ENCODE measurements around the gene NDST1. TPM values are rescaled to one million over a fixed set of nuclear protein-coding genes. Genes with fewer than 3 reads are reported as not detected.

The NDST1 gene
- total RNA-seq, 2 experiments from 2014 or later, result 1.1 to 1.6 TPM

- DNase-seq, result no peak
- POLR2A ChIA-PET, result no interaction called here
- H3K4me1 ChIP-seq (ENCODE audit: insufficient read depth, low read length), result no peaks in the 10 kb centered on the region
- no peak overlapping the region for H3K27ac ChIP-seq (ENCODE audit: low read depth in 1 of 2, low read length in 2 of 2)
- CTCF ChIA-PET, result no interaction called here
- no peak overlapping the region for H3K27ac Mint-ChIP-seq
- H3K36me3 ChIP-seq (ENCODE audit: insufficient read depth, low read length), result no peaks in the 10 kb centered on the region
- ATAC-seq (ENCODE audit: poor library complexity), result no peak
- H3K9me3 Mint-ChIP-seq, result no peaks in the 10 kb centered on the region
- H3K9me3 ChIP-seq (ENCODE audit: control insufficient read depth in 1 of 2, insufficient read depth in 1 of 2, low read length in 2 of 2), result no peaks in the 10 kb centered on the region
- TF ChIP-seq CTCF (IDR thresholded peaks at IDR 0.05), result no peak
- H3K4me3 ChIP-seq (ENCODE audit: low read length), result no peak overlapping the region
- intact Hi-C loops (cut with DNase I, micrococcal nuclease), result no loop called here
- no peaks in the 10 kb centered on the region for H3K27me3 Mint-ChIP-seq
- no peaks in the 10 kb centered on the region for H3K27me3 ChIP-seq (ENCODE audit: control insufficient read depth in 1 of 2, insufficient read depth in 2 of 2, low read length in 2 of 2)
- H3K4me1 Mint-ChIP-seq (ENCODE audit: low read depth), result no peaks in the 10 kb centered on the region
- no peaks in the 10 kb centered on the region for H3K36me3 Mint-ChIP-seq (ENCODE audit: low read depth)
- H3K4me3 Mint-ChIP-seq, result no peak overlapping the region
These were observed 23.8 kb downstream of the NDST1 start for GRCh38 chr5:150531686-150532085.

- Mint-ChIP-seq H3K4me3 (no peak overlapping the region), H3K27ac (no peak overlapping the region), H3K4me1 (ENCODE audit: low read depth) (no peaks in the 10 kb centered on the region), H3K9me3 (no peaks in the 10 kb centered on the region), H3K36me3 (ENCODE audit: low read depth) (no peaks in the 10 kb centered on the region), H3K27me3 (no peaks in the 10 kb centered on the region)
- no peak for ATAC-seq (ENCODE audit: poor library complexity)
- H3K27ac ChIP-seq (ENCODE audit: low read depth in 1 of 2, low read length in 2 of 2), result no peak overlapping the region
- ChIA-PET CTCF (no interaction called here), POLR2A (no interaction called here)
- no peaks in the 10 kb centered on the region for H3K4me1 ChIP-seq (ENCODE audit: insufficient read depth, low read length)
- TF ChIP-seq CTCF (IDR thresholded peaks at IDR 0.05), result no peak
- H3K4me3 ChIP-seq (ENCODE audit: low read length), result no peak overlapping the region
- intact Hi-C loops (cut with DNase I, micrococcal nuclease), result no loop called here
- no peaks in the 10 kb centered on the region for H3K27me3 ChIP-seq (ENCODE audit: control insufficient read depth in 1 of 2, insufficient read depth in 2 of 2, low read length in 2 of 2)
- H3K36me3 ChIP-seq (ENCODE audit: insufficient read depth, low read length), result no peaks in the 10 kb centered on the region
- DNase-seq, result no peak
- no peaks in the 10 kb centered on the region for H3K9me3 ChIP-seq (ENCODE audit: control insufficient read depth in 1 of 2, insufficient read depth in 1 of 2, low read length in 2 of 2)
These were observed 24.2 kb downstream of the NDST1 start for GRCh38 chr5:150532151-150532550.

GRCh38 chr5:150532996-150533395 is 25.1 kb downstream of the NDST1 start:
- ChIA-PET POLR2A (no interaction called here), CTCF (no interaction called here)
- H3K27me3 ChIP-seq (ENCODE audit: control insufficient read depth in 1 of 2, insufficient read depth in 2 of 2, low read length in 2 of 2), result no peaks in the 10 kb centered on the region
- Mint-ChIP-seq H3K27me3 (no peaks in the 10 kb centered on the region), H3K4me1 (ENCODE audit: low read depth) (no peaks in the 10 kb centered on the region), H3K9me3 (no peaks in the 10 kb centered on the region), H3K36me3 (ENCODE audit: low read depth) (no peaks in the 10 kb centered on the region), H3K4me3 (no peak overlapping the region), H3K27ac (no peak overlapping the region)
- DNase-seq, result no peak
- H3K36me3 ChIP-seq (ENCODE audit: insufficient read depth, low read length), result no peaks in the 10 kb centered on the region
- ATAC-seq (ENCODE audit: poor library complexity), result no peak
- H3K9me3 ChIP-seq (ENCODE audit: control insufficient read depth in 1 of 2, insufficient read depth in 1 of 2, low read length in 2 of 2), result no peaks in the 10 kb centered on the region
- TF ChIP-seq CTCF (IDR thresholded peaks at IDR 0.05), result no peak
- H3K4me1 ChIP-seq (ENCODE audit: insufficient read depth, low read length), result no peaks in the 10 kb centered on the region
- H3K27ac ChIP-seq (ENCODE audit: low read depth in 1 of 2, low read length in 2 of 2), result no peak overlapping the region
- intact Hi-C loops (cut with DNase I, micrococcal nuclease), result no loop called here
- no peak overlapping the region for H3K4me3 ChIP-seq (ENCODE audit: low read length)

Measured in CD4-positive, alpha-beta T cell (primary cell).